Cardiac muscle cell (in vitro differentiated cells and primary cell): Measurements from ENCODE around the gene TRAPPC2B. TPM values are rescaled to one million over a fixed set of nuclear protein-coding genes. Genes with fewer than 3 reads are reported as not detected.

ENCODE experiments used
- DNase-seq, 2 donors: peaks; one replicate each; pipeline versions ENCODE4 v3.0.0 to v3.0.0-alpha.2; 2010 to 2017; ENCODE audit warnings: low read depth in 1 of 2, low spot score in 1 of 2
- H3K27ac ChIP-seq: fragments of 200-600 bp; sonication (generic); 2 replicates; pipeline ENCODE4 v1.5.1; 2016
- H3K27me3 ChIP-seq: fragments of 200-600 bp; sonication (generic); 2 replicates; pipeline ENCODE4 v1.6.0; 2016; ENCODE audit warnings: control low read depth
- H3K36me3 ChIP-seq: fragments of 200-600 bp; sonication (generic); 2 replicates; pipeline ENCODE4 v1.5.1; 2016; ENCODE audit warnings: control low read depth
- H3K4me1 ChIP-seq: fragments of 200-600 bp; sonication (generic); 2 replicates; pipeline ENCODE4 v1.8.1; 2017; ENCODE audit warnings: low read depth, mild to moderate bottlenecking, mixed run types
- H3K4me3 ChIP-seq: fragments of 200-600 bp; sonication (generic); 2 replicates; pipeline ENCODE4 v1.5.1; 2016; ENCODE audit warnings: mild to moderate bottlenecking
- H3K9me3 ChIP-seq: fragments of 200-600 bp; sonication (generic); 2 replicates; pipeline ENCODE4 v1.5.1; 2017; ENCODE audit warnings: low read depth, mild to moderate bottlenecking, control low read depth
- polyA plus RNA-seq: library from polyadenylated mRNA; unstranded; fragments of >200 nt; fragmentation: Nextera tagmentation; extraction: Ambion mirVana; gene quantifications from 2 replicates; pipeline ENCODE4 v1.2.1, GENCODE V29; 2016
- total RNA-seq: library from RNA; depleted of rRNA; stranded (reverse); fragments of >200 nt; gene quantifications from 2 replicates; pipeline ENCODE4 v1.2.3, GENCODE V29; 2016
- TF ChIP-seq, protein P1 (sequence below): IDR thresholded peaks from 2 replicates; pipeline ENCODE4 v1.5.1; 2012; ENCODE audit warnings: low read depth, mild to moderate bottlenecking, low read length

TRAPPC2B gene
- total and polyA plus RNA-seq, 2 experiments from 2014 or later, result 15.1 to 34.6 TPM

DNA sequence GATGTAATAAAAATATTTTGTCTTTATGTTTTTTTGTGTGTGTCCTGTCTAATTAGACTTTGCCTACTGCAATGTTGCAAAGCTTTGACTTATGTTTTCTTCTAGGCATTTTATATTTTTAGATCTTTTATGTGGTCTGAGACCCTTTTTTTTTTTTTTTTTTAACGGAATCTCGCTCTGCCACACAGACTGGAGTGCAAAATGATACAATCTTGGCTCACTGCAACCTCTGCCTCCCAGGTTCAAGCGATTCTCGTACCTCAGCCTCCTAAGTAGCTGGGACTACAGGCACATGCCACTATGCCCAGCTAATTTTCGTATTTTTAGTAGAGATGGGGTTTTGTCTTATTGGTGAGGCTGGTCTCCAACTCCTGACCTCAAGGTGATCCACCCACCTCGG is 20.8 kb upstream of the TRAPPC2B start:
- no peak overlapping the region for H3K27ac ChIP-seq

DNA sequence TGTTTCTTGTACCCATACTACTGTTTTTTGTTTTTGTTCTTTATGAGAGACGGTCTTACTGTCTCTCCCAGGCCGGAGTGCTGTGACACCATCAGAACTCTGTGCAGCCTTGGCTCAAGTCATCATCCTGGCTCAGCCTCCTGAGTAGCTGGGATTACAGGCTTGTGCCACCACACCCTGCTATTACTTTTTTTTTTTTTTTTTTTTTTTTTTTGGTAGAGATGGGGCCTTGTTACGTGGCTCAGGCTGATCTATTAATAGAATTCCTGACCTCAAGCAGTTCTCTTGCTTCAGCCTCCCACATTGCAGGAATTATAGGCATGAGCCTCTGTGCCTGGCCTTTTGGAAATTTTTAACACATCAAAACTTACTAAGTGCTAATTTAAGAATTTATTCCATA is 15.2 kb upstream of the TRAPPC2B start:
- H3K27ac ChIP-seq, result no peak overlapping the region
- peak in 1 of 2 donors; percentile 35 for DNase-seq
- no peaks in the 10 kb centered on the region for H3K36me3 ChIP-seq
- H3K4me3 ChIP-seq, result no peak overlapping the region
- H3K9me3 ChIP-seq, result no peaks in the 10 kb centered on the region
- H3K4me1 ChIP-seq, result peaks cover 8% of the 10 kb centered on the region
- peaks cover 39% of the 10 kb centered on the region for H3K27me3 ChIP-seq
- TF ChIP-seq, protein P1, sequence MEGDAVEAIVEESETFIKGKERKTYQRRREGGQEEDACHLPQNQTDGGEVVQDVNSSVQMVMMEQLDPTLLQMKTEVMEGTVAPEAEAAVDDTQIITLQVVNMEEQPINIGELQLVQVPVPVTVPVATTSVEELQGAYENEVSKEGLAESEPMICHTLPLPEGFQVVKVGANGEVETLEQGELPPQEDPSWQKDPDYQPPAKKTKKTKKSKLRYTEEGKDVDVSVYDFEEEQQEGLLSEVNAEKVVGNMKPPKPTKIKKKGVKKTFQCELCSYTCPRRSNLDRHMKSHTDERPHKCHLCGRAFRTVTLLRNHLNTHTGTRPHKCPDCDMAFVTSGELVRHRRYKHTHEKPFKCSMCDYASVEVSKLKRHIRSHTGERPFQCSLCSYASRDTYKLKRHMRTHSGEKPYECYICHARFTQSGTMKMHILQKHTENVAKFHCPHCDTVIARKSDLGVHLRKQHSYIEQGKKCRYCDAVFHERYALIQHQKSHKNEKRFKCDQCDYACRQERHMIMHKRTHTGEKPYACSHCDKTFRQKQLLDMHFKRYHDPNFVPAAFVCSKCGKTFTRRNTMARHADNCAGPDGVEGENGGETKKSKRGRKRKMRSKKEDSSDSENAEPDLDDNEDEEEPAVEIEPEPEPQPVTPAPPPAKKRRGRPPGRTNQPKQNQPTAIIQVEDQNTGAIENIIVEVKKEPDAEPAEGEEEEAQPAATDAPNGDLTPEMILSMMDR, result no peak

More for the DNA sequence above, 20.8 kb upstream of the TRAPPC2B start:
- H3K36me3 ChIP-seq, result no peaks in the 10 kb centered on the region
- peaks cover 6% of the 10 kb centered on the region for H3K4me1 ChIP-seq
- no peak overlapping the region for H3K4me3 ChIP-seq
- H3K27me3 ChIP-seq, result peaks cover 41% of the 10 kb centered on the region
- DNase-seq, result no peak
- no peaks in the 10 kb centered on the region for H3K9me3 ChIP-seq
- TF ChIP-seq, protein P1, result no peak

DNA sequence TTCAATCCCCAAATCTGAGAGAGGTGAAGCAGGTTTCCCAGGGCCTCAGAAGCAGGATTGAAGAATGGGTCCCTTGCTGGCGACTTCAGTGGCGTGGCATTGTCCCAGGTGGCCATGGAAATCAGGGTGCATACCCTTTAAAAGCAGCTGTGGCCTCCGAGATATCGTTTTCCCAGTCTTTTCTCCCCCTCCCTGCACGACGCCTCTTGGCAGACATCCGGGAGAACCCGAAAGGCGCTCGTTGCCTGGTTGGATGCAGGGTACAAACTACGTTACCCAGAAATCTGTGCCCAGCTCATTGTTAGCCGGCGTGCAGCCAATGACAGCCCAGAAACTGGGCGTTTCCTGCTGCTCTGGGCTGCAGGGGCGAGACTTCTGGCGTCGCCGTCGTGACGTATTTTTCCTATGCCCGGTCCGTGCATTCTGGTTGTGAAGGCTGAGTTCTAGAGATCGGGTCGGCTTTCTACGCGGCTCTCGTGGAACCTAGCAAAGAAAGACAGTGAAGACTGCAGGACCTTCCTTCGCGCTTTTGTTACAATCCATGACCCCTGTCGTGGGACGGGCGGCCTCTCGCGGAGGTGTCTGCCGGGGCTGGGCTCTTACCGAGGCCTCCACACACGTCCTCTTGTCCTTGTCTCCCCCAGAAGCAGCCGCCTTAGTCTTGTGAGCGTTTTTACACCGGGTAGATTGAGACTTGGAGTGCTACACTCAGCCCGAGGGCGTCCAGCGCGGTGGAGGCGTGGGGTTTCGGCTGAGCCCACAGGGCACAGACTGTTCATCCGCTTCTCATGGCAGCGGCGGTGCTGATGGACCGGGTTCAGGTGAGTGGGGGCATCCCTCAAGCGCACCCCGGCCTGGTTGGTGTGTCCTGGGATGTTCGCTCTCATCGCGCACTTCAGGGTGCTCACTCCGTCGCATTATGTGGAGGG is 12.2 kb upstream of the TRAPPC2B start, which contains the start of gene ZNF304:
Gene ZNF304 (plus strand): TSS at position 395 of the 929 bp plus-strand sequence. CDS start 394 bp downstream, at position 789.
- Histone ChIP-seq H3K27me3 (peaks cover 11% of the 10 kb centered on the region), H3K4me1 (peaks cover 8% of the 10 kb centered on the region), H3K9me3 (no peaks in the 10 kb centered on the region), H3K36me3 (peaks cover 12% of the 10 kb centered on the region), H3K4me3 (peak within 1 kb of the TSS; percentile 81), H3K27ac (peak within 1 kb of the TSS; percentile 76)
- DNase-seq, result peak; percentile 97 to 98
- TF ChIP-seq, protein P1, result no peak

GRCh38 chr19:57351867-57352266 is 11.5 kb upstream of the TRAPPC2B start:
- peaks cover 19% of the 10 kb centered on the region for H3K36me3 ChIP-seq
- H3K9me3 ChIP-seq, result no peaks in the 10 kb centered on the region
- TF ChIP-seq, protein P1, result no peak
- peak overlapping the region; percentile 81 for H3K4me3 ChIP-seq
- H3K27ac ChIP-seq, result peak overlapping the region; percentile 76
- peak in 1 of 2 donors; percentile 5 for DNase-seq
- peaks cover 8% of the 10 kb centered on the region for H3K4me1 ChIP-seq
- H3K27me3 ChIP-seq, result peaks cover 4% of the 10 kb centered on the region

- TF ChIP-seq, protein P1, result no peak
- Histone ChIP-seq H3K4me1 (peaks cover 8% of the 10 kb centered on the region), H3K36me3 (peaks cover 38% of the 10 kb centered on the region), H3K9me3 (no peaks in the 10 kb centered on the region), H3K4me3 (no peak overlapping the region), H3K27ac (no peak overlapping the region), H3K27me3 (no peaks in the 10 kb centered on the region)
- DNase-seq, result no peak
Observed at GRCh38 chr19:57355916-57356315, 7.4 kb upstream of the TRAPPC2B start.
